IMR-90 (cell line): ENCODE measurements around the gene SSH2. TPM values are rescaled to one million over a fixed set of nuclear protein-coding genes. Genes with fewer than 3 reads are reported as not detected.

Experiments used
- ATAC-seq: fragments of 200-7000 bp; cut with Tn5 transposase; 2 replicates; pipeline ENCODE4 v1.9.1; 2020; ENCODE audit warnings: low read depth, mild to moderate bottlenecking, moderate library complexity
- BruUV-seq: library from RNA; stranded (reverse); fragments of 400-500 nt; replicated peaks from 2 replicates; lab custom pipeline; 2021; lab: Mats Ljungman, UMichigan
- CTCF ChIA-PET: fragments of 300-600 bp; formaldehyde crosslinking; extraction: SDS; loops from one replicate; lab custom pipeline; 2021; ENCODE audit warnings: antibody characterized with exemption; lab: Yijun Ruan, JAX
- POLR2A ChIA-PET: fragments of 300-600 bp; sonication (Branson Sonifier 250); formaldehyde crosslinking; loops from one replicate; lab custom pipeline; 2022; ENCODE audit warnings: antibody characterized with exemption; ENCODE audit not compliant: unreplicated experiment; lab: Charles Lee
- DNase-seq: peaks from one replicate; pipeline ENCODE4 v3.0.0; 2013
- H2AFZ ChIP-seq: replicated peaks from 2 replicates; pipeline ENCODE3; 2013; ENCODE audit warnings: low read length, mild to moderate bottlenecking; ENCODE audit not compliant: poor library complexity
- H2AK5ac ChIP-seq: 2 replicates; pipeline ENCODE4 v1.6.1; 2013; ENCODE audit warnings: low read depth, low read length, inconsistent platforms
- H2AK9ac ChIP-seq: replicated peaks from 2 replicates; pipeline ENCODE3; 2013; ENCODE audit warnings: mild to moderate bottlenecking, low read depth, low read length, moderate library complexity; ENCODE audit not compliant: poor library complexity
- H2BK120ac ChIP-seq: 2 replicates; pipeline ENCODE4 v1.6.1; 2013; ENCODE audit warnings: low read depth, low read length, inconsistent platforms
- H2BK15ac ChIP-seq: 3 replicates; pipeline ENCODE4 v1.6.1; 2013; ENCODE audit warnings: low read depth, low read length, inconsistent platforms
- H2BK20ac ChIP-seq: 2 replicates; pipeline ENCODE4 v1.6.1; 2013; ENCODE audit warnings: low read depth, mild to moderate bottlenecking, inconsistent platforms, low read length, moderate library complexity
- H2BK5ac ChIP-seq: 2 replicates; pipeline ENCODE4 v1.6.1; 2013; ENCODE audit warnings: mild to moderate bottlenecking, low read depth, low read length, inconsistent platforms; ENCODE audit not compliant: poor library complexity, severe bottlenecking
- H3K14ac ChIP-seq: replicated peaks from 2 replicates; pipeline ENCODE4 v1.6.1; 2013; ENCODE audit warnings: low read depth, low read length, inconsistent platforms
- H3K18ac ChIP-seq: 2 replicates; pipeline ENCODE4 v1.6.1; 2013; ENCODE audit warnings: low read depth, low read length, control low read depth
- H3K23ac ChIP-seq: 2 replicates; pipeline ENCODE4 v1.6.1; 2013; ENCODE audit warnings: low read depth, low read length, inconsistent platforms
- H3K27ac ChIP-seq: 2 replicates; pipeline ENCODE4 v1.5.1; 2013; ENCODE audit warnings: mild to moderate bottlenecking, control low read depth, low read length; ENCODE audit not compliant: insufficient read depth
- H3K27me3 ChIP-seq: 2 replicates; pipeline ENCODE4 v1.6.1; 2013; ENCODE audit warnings: low read length; ENCODE audit not compliant: control insufficient read depth, insufficient read depth
- H3K36me3 ChIP-seq: 2 replicates; pipeline ENCODE4 v1.6.1; 2013; ENCODE audit warnings: low read length, mixed read lengths; ENCODE audit not compliant: control insufficient read depth, insufficient read depth
- H3K4ac ChIP-seq: 2 replicates; pipeline ENCODE4 v1.6.1; 2013; ENCODE audit warnings: low read depth, low read length, inconsistent platforms
- H3K4me1 ChIP-seq: 2 replicates; pipeline ENCODE4 v1.6.1; 2013; ENCODE audit warnings: low read length, mixed read lengths; ENCODE audit not compliant: control insufficient read depth, insufficient read depth
- H3K4me2 ChIP-seq: 2 replicates; pipeline ENCODE4 v1.6.1; 2013; ENCODE audit warnings: low read depth, mild to moderate bottlenecking, control low read depth, low read length, moderate library complexity
- H3K4me3 ChIP-seq: 2 replicates; pipeline ENCODE4 v1.5.1; 2013; ENCODE audit warnings: low read depth, mild to moderate bottlenecking, control low read depth, low read length, moderate library complexity; ENCODE audit not compliant: insufficient read depth
- H3K56ac ChIP-seq: 2 replicates; pipeline ENCODE4 v1.6.1; 2013; ENCODE audit warnings: low read length, inconsistent platforms; ENCODE audit not compliant: insufficient read depth; ENCODE audit errors: extremely low read depth
- H3K79me1 ChIP-seq, 2 experiments: 2 replicates each; pipeline ENCODE4 v1.6.1; 2013; ENCODE audit warnings: low read length in 2 of 2, inconsistent platforms in 1 of 2, low read depth in 1 of 2
- H3K9ac ChIP-seq: 2 replicates; pipeline ENCODE4 v1.6.1; 2013; ENCODE audit warnings: low read depth, low read length, control low read depth
- H3K9me1 ChIP-seq: 2 replicates; pipeline ENCODE4 v1.6.1; 2013; ENCODE audit warnings: low read length, inconsistent platforms; ENCODE audit not compliant: insufficient read depth
- H3K9me3 ChIP-seq: 2 replicates; pipeline ENCODE4 v1.6.1; 2013; ENCODE audit warnings: low read length; ENCODE audit not compliant: control insufficient read depth, insufficient read depth
- H4K20me1 ChIP-seq: 2 replicates; pipeline ENCODE4 v1.6.1; 2013; ENCODE audit warnings: low read length, inconsistent platforms; ENCODE audit not compliant: insufficient read depth
- H4K5ac ChIP-seq: 2 replicates; pipeline ENCODE4 v1.6.1; 2013; ENCODE audit warnings: mild to moderate bottlenecking, low read depth, low read length, control low read depth
- H4K8ac ChIP-seq, 2 experiments: 2 replicates each; pipeline ENCODE4 v1.6.1; 2013; ENCODE audit warnings: low read depth in 2 of 2, low read length in 2 of 2, control low read depth in 1 of 2, inconsistent platforms in 1 of 2
- H4K91ac ChIP-seq: 2 replicates; pipeline ENCODE4 v1.6.1; 2013; ENCODE audit warnings: low read depth, low read length, inconsistent platforms; ENCODE audit not compliant: insufficient read depth
- BHLHE40 ChIP-seq: fragments of 150-350 bp; IDR thresholded peaks from 2 replicates; pipeline ENCODE4 v1.6.1; 2016; ENCODE audit warnings: mild to moderate bottlenecking, low read depth, low read length
- ELK1 ChIP-seq: fragments of 150-350 bp; IDR thresholded peaks from 2 replicates; pipeline ENCODE4 v1.6.1; 2016; ENCODE audit warnings: low read depth, mild to moderate bottlenecking, low read length, moderate library complexity, borderline replicate concordance
- NFE2L2 ChIP-seq: fragments of 150-350 bp; IDR thresholded peaks from 2 replicates; pipeline ENCODE4 v1.6.1; 2016; ENCODE audit warnings: low read depth, mild to moderate bottlenecking, low read length
- RFX5 ChIP-seq: IDR thresholded peaks from 2 replicates; pipeline ENCODE4 v1.8.0; 2012; ENCODE audit warnings: low read depth, mild to moderate bottlenecking, low read length, moderate library complexity
- WGBS, 2 experiments: methylation state at CpG; one replicate each; pipeline versions ENCODE4 v1.1.5 to v1.1.7; 2013; ENCODE audit warnings: missing lambda C conversion rate in 2 of 2; ENCODE audit not compliant: insufficient read length in 1 of 2; ENCODE audit errors: extremely low coverage in 2 of 2; 5-methylcytosine and 5-hydroxymethylcytosine counted together
- dilution Hi-C: fragments of 300-500 bp; cut with HindIII; formaldehyde crosslinking; loops from one replicate; pipeline ENCODE4 v1.14.3; 2018; ENCODE audit warnings: low sequenced_read_pairs; ENCODE audit not compliant: unreplicated experiment
- in situ Hi-C: fragments of 300-500 bp; cut with MboI; formaldehyde crosslinking; loops from 3 replicates; pipeline ENCODE4 v1.14.3; 2019; ENCODE audit warnings: low sequenced_read_pairs, inconsistent platforms, mixed read lengths
- intact Hi-C: fragments of 100-400 bp; cut with micrococcal nuclease; formaldehyde crosslinking; loops from 2 replicates; pipeline ENCODE4 v1.10.0; 2022
- polyA plus RNA-seq, 3 experiments: library from polyadenylated mRNA; depleted of rRNA; stranded (reverse); fragments of >200 nt; gene quantifications; 2 replicates each; pipeline ENCODE4 v1.2.3, GENCODE V29; 2012; ENCODE audit warnings: low replicate concordance in 1 of 3
- total RNA-seq: library from RNA; depleted of rRNA; stranded (reverse); fragments of >200 nt; gene quantifications from 2 replicates; pipeline ENCODE4 v1.2.3, GENCODE V29; 2012

SSH2 gene
- total and polyA plus RNA-seq, 2 of the 4 experiments (the other 2 are of a cell fraction) = 9.3 TPM

GRCh38 chr17:29698019-29698777 lies 231.8 kb downstream of the SSH2 start:
- no peak overlapping the region for H3K18ac ChIP-seq
- WGBS, 2 experiments = no CpG with 5 or more reads among the region's 6 CpGs
- no peaks in the 10 kb centered on the region for H4K20me1 ChIP-seq
- no peak overlapping the region for H3K4me2 ChIP-seq
- no peaks in the 10 kb centered on the region; the same call in 1 of the 2 replicates for H3K9me1 ChIP-seq
- H3K9me3 ChIP-seq = no peaks in the 10 kb centered on the region
- no peak overlapping the region for H2BK120ac ChIP-seq
- no peak overlapping the region for H4K91ac ChIP-seq
- no peak for ATAC-seq
- H3K9ac ChIP-seq = no peak overlapping the region
- dilution Hi-C loops = no loop called here
- in situ Hi-C loops = no loop called here
- TF ChIP-seq BHLHE40 = no peak
- no peak for TF ChIP-seq NFE2L2
- TF ChIP-seq RFX5 = no peak
- TF ChIP-seq ELK1 = no peak
- POLR2A ChIA-PET = interaction anchor here (0.5 kb wide), 1 partner anchor 416 kb away, joined by 5 read pairs; no protein-coding TSS in a partner anchor
- no peak overlapping the region for H3K4ac ChIP-seq
- peaks cover 3% of the 10 kb centered on the region; the same call in 1 of the 2 replicates for H3K4me1 ChIP-seq
- no peaks in the 10 kb centered on the region for H3K27me3 ChIP-seq
- no peak for DNase-seq
- no peak overlapping the region for H2AK5ac ChIP-seq
- no peak overlapping the region for H3K14ac ChIP-seq
- no TSS peak for BruUV-seq
- no peak overlapping the region for H3K27ac ChIP-seq
- H3K56ac ChIP-seq = no peak overlapping the region
- no peak overlapping the region for H3K23ac ChIP-seq
- H4K8ac ChIP-seq = no peak overlapping the region
- H2BK20ac ChIP-seq = no peak overlapping the region
- intact Hi-C loops = no loop called here
- peaks cover 13% of the 10 kb centered on the region for H3K36me3 ChIP-seq
- H2BK15ac ChIP-seq = no peak overlapping the region
- H2BK5ac ChIP-seq = no peak overlapping the region
- CTCF ChIA-PET = no interaction called here
- H2AK9ac ChIP-seq = no peak overlapping the region
- H3K79me1 ChIP-seq = no peaks in the 10 kb centered on the region; a peak in 1 of 4 replicates
- no peak overlapping the region for H2AFZ ChIP-seq
- no peak overlapping the region; the same call in 1 of the 2 replicates for H4K5ac ChIP-seq
- no peak overlapping the region for H3K4me3 ChIP-seq
